Activated T-helper 9 cell treated with anti-CD3 and anti-CD28 coated beads, Interleukin-2, amount 50 U/mL, for 16 hours (primary cell): ENCODE measurements around the gene LBR.

Experiments
- DNase-seq: peaks from one replicate; pipeline ENCODE4 v3.0.0-alpha.2; 2020; ENCODE audit warnings: low read depth

Gene LBR

GRCh38 chr1:225464851-225465792 is 37.3 kb upstream of the LBR start:
- DNase-seq, result no peak

- DNase-seq, result no peak
These were observed 35.1 kb upstream of the LBR start for GRCh38 chr1:225462714-225463574.

DNA sequence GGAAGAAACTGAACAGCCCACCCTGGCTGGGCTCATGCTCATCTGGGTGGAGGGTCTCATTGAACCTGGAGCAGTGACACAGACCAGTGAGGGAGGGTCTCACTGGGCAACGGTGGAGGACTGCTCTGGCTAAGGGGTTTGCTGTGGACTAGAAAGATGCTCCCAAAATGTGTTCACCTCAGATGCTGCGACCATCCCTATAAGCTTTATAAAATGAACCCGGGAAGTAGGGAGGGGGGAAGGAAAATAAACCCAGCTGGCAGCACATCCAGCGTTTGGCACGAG is 34.5 kb upstream of the LBR start:
- DNase-seq, result no peak

DNA sequence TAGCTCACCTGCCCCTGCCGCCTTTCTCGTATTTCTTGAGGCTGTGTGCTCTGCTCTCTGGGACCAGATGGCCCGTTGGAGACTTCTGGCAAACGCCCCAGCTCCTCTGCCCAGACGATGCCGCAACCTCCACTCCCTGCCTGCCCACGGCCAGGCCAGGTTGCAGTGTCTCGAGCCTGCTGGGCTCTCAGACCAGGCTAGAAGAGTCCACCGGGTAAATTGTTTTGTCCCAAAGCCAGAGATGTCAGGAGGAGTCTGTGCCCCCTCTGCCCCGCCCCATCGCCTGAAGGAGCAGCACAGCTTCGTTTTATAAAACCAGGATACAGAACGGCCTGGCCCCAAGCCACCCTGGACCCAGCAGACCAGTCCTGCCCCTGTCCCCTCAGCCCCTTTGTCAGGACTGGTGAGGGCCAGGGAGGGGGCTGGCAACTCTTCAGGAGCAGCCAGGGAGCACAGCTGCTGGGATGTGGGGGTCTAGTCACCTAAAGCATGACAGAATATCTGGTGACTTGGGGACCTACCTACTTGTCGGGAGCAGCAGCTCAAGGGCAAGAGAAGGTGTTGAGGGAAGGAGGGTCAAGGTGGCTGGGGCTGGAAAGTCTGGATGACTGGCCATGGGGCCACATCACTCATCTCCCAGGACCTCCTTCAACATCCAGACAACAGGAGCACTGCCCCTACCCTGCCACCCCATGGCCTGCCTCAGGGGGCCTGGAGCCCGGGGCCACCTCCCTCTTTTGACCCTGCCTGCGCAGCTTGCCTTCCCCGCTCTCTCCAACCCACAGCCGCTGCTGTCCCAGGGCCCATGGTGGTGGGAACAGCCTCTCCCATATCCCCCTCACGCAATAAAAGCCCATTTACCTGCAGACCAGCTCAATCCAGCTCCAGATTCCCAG is 33.9 kb upstream of the LBR start:
- DNase-seq, result no peak

GRCh38 chr1:225460737-225461532 is 33.1 kb upstream of the LBR start:
- DNase-seq, result peak; percentile 16

DNA sequence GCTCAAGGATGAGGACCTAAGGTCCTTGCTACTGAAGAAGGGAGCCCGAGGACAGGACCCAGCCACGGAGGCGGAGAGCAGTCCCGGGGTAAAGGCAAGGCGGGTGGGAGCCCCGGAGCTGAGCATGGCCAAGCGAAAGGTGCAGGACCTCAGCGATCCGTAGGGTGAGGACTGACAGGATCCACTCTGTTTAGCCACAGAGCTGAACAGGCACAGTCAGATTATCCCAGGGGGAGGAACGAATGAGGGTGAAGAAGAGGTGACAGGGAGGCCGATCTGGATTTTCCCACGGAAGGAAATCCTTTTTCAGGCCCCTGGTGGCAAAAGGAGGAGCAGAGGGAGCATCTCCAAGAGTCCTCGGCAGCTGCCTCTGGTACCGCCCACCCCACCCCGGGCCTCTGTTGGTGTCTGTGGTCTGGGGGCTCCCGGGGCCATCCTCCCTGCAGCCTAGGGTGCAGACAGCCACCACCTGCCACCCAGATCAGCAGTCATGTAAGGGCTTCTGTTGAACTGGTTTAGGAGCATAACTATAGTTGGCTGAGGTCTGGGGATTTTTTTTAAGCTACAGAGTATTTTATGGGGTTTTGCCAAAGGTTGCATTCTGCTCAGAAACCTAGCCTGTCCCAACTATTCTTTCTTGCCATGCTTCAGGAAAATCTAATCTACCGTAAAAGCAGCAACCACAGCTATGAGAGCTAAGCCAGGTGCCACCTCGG is 32.3 kb upstream of the LBR start:
- DNase-seq, result no peak

GRCh38 chr1:225458222-225458631 is 30.4 kb upstream of the LBR start:
- DNase-seq, result no peak

GRCh38 chr1:225454733-225455132 is 26.9 kb upstream of the LBR start:
- DNase-seq, result peak; percentile 74

- no peak for DNase-seq
These were observed 26.2 kb upstream of the LBR start for GRCh38 chr1:225453797-225454648.

DNA sequence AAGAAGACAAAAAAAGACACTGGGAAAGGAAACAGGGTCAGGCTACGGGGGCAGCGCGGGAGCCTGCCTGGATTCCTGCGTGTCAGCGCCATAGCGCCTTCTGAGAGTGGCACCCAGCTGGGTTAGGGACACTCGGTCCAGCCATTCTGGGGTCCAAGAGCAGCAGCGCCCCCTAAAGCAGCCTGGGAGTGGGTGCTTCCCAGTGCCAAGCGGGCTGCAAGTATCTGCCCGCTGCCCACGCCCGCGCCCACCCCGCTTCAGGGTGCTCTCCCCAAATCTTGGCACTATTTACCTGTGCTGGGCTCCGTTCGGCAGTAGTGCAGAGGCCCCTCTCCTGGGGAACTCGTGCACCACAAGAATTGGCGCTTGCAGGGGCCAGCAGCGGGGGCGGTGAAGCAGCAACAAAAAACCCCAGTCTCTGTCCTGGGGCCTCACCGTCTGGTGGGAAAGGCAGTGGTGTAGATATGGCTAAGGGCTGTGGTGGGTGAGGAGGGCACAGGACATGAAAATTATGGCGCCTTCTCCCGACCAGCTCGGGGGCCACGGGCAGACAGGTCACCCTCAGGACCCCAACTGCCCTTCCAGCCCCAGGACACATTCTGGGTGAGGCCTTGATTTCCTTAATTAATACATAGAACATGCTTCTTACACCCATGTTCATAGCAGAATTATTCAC is 24.1 kb upstream of the LBR start:
- no peak for DNase-seq

GRCh38 chr1:225451340-225451739 is 23.5 kb upstream of the LBR start:
- no peak for DNase-seq

- no peak for DNase-seq
These were observed 22.8 kb upstream of the LBR start for GRCh38 chr1:225450491-225451191.

DNA sequence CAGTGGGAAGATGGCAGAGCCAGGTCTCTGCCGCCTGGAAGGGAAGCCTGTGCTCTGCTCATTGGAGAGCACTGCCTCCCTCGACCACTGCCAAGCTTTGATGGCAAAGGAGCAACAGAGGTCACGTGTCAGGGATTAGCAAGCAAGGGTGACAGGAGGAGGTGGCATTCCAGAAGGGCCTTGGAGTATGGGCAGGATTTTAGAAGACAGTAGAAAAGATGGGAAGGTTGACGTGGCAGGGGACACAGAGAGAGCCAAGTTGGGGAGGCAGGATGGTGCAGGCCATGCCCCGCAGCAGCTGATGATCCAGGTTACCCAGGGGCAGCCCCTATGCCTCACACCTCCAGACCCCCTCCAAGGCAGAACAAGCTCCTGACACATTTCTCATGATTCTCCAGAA is 21.9 kb upstream of the LBR start:
- no peak for DNase-seq

- no peak for DNase-seq
These were observed 21.4 kb upstream of the LBR start for GRCh38 chr1:225449261-225449660.

DNA sequence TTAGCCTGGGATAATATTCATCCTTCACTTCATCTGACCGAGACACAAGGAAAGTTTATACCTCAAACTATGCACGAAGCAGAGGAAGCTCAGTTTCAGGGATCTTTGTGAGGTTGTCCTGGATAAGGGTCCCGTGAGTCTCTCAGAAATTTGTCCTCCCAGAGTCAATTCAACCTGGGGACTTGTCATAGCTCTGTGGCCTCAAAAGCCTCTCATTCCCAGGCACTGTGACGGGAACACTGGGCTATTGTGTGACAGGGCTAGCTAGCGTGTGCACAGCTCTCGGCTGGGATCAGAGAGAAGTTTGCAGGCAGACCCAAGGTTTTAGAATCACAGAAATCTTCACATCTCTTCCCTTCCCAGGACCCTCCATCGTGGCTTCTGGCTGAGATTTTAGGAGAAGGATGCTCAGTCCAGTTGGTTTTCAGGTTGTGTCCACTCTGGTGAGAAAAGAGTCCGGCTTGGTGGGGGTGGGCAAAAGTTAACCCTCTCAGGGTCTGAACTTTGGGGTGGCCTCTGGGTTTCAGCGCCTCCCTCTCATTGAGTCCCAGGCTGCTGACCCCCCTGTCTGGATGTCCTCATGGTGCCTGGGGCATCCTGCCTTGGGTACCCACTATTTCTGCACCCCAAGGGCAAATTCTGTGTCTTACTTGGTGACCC is 20.4 kb upstream of the LBR start:
- DNase-seq, result no peak

- DNase-seq, result no peak
These were observed 19.8 kb upstream of the LBR start for GRCh38 chr1:225447650-225448089.

GRCh38 chr1:225446981-225447615 is 19.3 kb upstream of the LBR start:
- no peak for DNase-seq
